GM23338 (cell line): Measurements from ENCODE around the gene FRYL. TPM values are rescaled to one million over a fixed set of nuclear protein-coding genes. Genes with fewer than 3 reads are reported as not detected.

Experiments
- ATAC-seq: fragments of 200-7000 bp; cut with Tn5 transposase; 3 replicates; pipeline ENCODE4 v1.9.1; 2020
- DNase-seq: peaks from one replicate; pipeline ENCODE4 v3.0.0-alpha.2; 2015; ENCODE audit warnings: low spot score
- H2AFZ ChIP-seq: fragments of 200-600 bp; sonication (generic); 2 replicates; pipeline ENCODE4 v1.8.0; 2016; ENCODE audit warnings: antibody characterized with exemption, mild to moderate bottlenecking, moderate library complexity
- H3F3A ChIP-seq: fragments of 200-600 bp; sonication (generic); replicated peaks from 2 replicates; pipeline ENCODE4 v1.8.0; 2017; ENCODE audit warnings: antibody characterized with exemption, mixed run types, low read depth
- H3K27ac ChIP-seq: fragments of 200-600 bp; sonication (generic); 2 replicates; pipeline ENCODE4 v1.6.1; 2016; ENCODE audit warnings: low read depth
- H3K27me3 ChIP-seq: fragments of 200-600 bp; sonication (generic); 2 replicates; pipeline ENCODE4 v1.8.0; 2016; ENCODE audit warnings: mild to moderate bottlenecking, mixed run types, moderate library complexity; ENCODE audit not compliant: insufficient read depth
- H3K36me3 ChIP-seq: fragments of 200-600 bp; sonication (generic); 2 replicates; pipeline ENCODE4 v1.8.0; 2016; ENCODE audit warnings: mild to moderate bottlenecking; ENCODE audit not compliant: insufficient read depth
- H3K4me1 ChIP-seq: fragments of 200-600 bp; sonication (generic); 2 replicates; pipeline ENCODE4 v1.8.0; 2016; ENCODE audit warnings: mild to moderate bottlenecking, moderate library complexity; ENCODE audit not compliant: insufficient read depth
- H3K4me2 ChIP-seq: fragments of 200-600 bp; sonication (generic); 2 replicates; pipeline ENCODE4 v1.7.1; 2017; ENCODE audit warnings: mixed run types
- H3K4me3 ChIP-seq: fragments of 200-600 bp; sonication (generic); 2 replicates; pipeline ENCODE4 v1.6.1; 2016; ENCODE audit warnings: mixed run types
- H3K79me2 ChIP-seq: fragments of 200-600 bp; sonication (generic); replicated peaks from 2 replicates; pipeline ENCODE4 v1.8.0; 2017; ENCODE audit warnings: mild to moderate bottlenecking; ENCODE audit not compliant: insufficient read depth
- H3K9me2 ChIP-seq: fragments of 200-600 bp; sonication (generic); 2 replicates; pipeline ENCODE4 v1.8.0; 2017; ENCODE audit not compliant: insufficient read depth
- H4K20me1 ChIP-seq: fragments of 200-600 bp; sonication (generic); replicated peaks from 2 replicates; pipeline ENCODE4 v1.8.0; 2017; ENCODE audit warnings: mild to moderate bottlenecking; ENCODE audit not compliant: insufficient read depth
- H3K27ac Mint-ChIP-seq: 2 replicates; pipeline ENCODE4 v1.8.0; 2020; ENCODE audit warnings: inconsistent platforms, mild to moderate bottlenecking, moderate library complexity, mixed read lengths
- H3K27me3 Mint-ChIP-seq: 3 replicates; pipeline ENCODE4 v1.8.0; 2022; ENCODE audit warnings: low read depth, mild to moderate bottlenecking, moderate library complexity, mixed read lengths, inconsistent platforms; ENCODE audit not compliant: insufficient read depth, poor library complexity
- H3K36me3 Mint-ChIP-seq: 3 replicates; pipeline ENCODE4 v1.8.0; 2021; ENCODE audit warnings: low read depth, mild to moderate bottlenecking, inconsistent platforms, moderate library complexity, mixed read lengths
- H3K4me1 Mint-ChIP-seq: 3 replicates; pipeline ENCODE4 v1.8.0; 2020; ENCODE audit warnings: mild to moderate bottlenecking, inconsistent platforms, mixed read lengths
- H3K4me3 Mint-ChIP-seq: 3 replicates; pipeline ENCODE4 v1.8.0; 2021; ENCODE audit warnings: moderate library complexity, mild to moderate bottlenecking, inconsistent platforms, mixed read lengths
- H3K9me3 Mint-ChIP-seq: 3 replicates; pipeline ENCODE4 v1.8.0; 2020; ENCODE audit warnings: moderate library complexity, mild to moderate bottlenecking, inconsistent platforms, mixed read lengths
- CREB1 ChIP-seq: fragments of 250-450 bp; sonication (Bioruptor Pico); IDR thresholded peaks from 2 replicates; pipeline ENCODE4 v1.5.0; 2020; ENCODE audit warnings: low read depth, mild to moderate bottlenecking, moderate library complexity
- CTCF ChIP-seq, 2 experiments: fragments of 200-600 bp in 1 of 2; sonication (generic) in 1 of 2; conservative IDR thresholded peaks; 2 replicates each; pipeline versions ENCODE4 v1.5.1 to v1.6.1; 2016 to 2017; ENCODE audit warnings: antibody characterized with exemption in 2 of 2, low read depth in 2 of 2, mild to moderate bottlenecking in 2 of 2, moderate library complexity in 1 of 2
- ETS1 ChIP-seq: IDR thresholded peaks from 2 replicates; pipeline ENCODE4 v1.6.1; 2016; ENCODE audit warnings: antibody characterized with exemption
- EZH2 ChIP-seq: fragments of 200-600 bp; sonication (generic); IDR thresholded peaks from one replicate; pipeline ENCODE4 v1.8.0; 2017; ENCODE audit warnings: antibody characterized with exemption, mild to moderate bottlenecking, low read depth; ENCODE audit not compliant: unreplicated experiment
- JUNB ChIP-seq: IDR thresholded peaks from one replicate; pipeline ENCODE4 v1.6.1; 2016; ENCODE audit warnings: antibody characterized with exemption; ENCODE audit not compliant: unreplicated experiment
- NANOG ChIP-seq: IDR thresholded peaks from 2 replicates; pipeline ENCODE4 v1.6.1; 2016; ENCODE audit warnings: antibody characterized with exemption, borderline replicate concordance
- POLR2AphosphoS5 ChIP-seq: IDR thresholded peaks from 2 replicates; pipeline ENCODE4 v1.6.1; 2016; ENCODE audit warnings: antibody characterized with exemption, low read depth
- STAT1 ChIP-seq: IDR thresholded peaks from one replicate; pipeline ENCODE4 v1.6.1; 2016; ENCODE audit warnings: antibody characterized with exemption; ENCODE audit not compliant: unreplicated experiment
- ZNF114 ChIP-seq: fragments of 250-450 bp; sonication (Bioruptor Pico); IDR thresholded peaks from 2 replicates; pipeline ENCODE4 v1.5.0; 2020; ENCODE audit warnings: mild to moderate bottlenecking, moderate library complexity
- ZNF331 ChIP-seq: fragments of 250-450 bp; sonication (Bioruptor Pico); IDR thresholded peaks from 2 replicates; pipeline ENCODE4 v1.5.0; 2020; ENCODE audit warnings: low read depth, mild to moderate bottlenecking, moderate library complexity
- ZNF462 ChIP-seq: fragments of 250-450 bp; sonication (Bioruptor Pico); IDR thresholded peaks from 2 replicates; pipeline ENCODE4 v1.5.0; 2020; ENCODE audit warnings: mild to moderate bottlenecking, moderate library complexity
- polyA plus RNA-seq: library from polyadenylated mRNA; unstranded; fragments of >200 nt; fragmentation: Nextera tagmentation; extraction: Ambion mirVana; gene quantifications from 2 replicates; pipeline ENCODE4 v1.2.1, GENCODE V29; 2016
- total RNA-seq: library from RNA; depleted of rRNA; stranded (reverse); fragments of >200 nt; shearing (Covaris generic); gene quantifications from 2 replicates; pipeline ENCODE4 v1.2.3, GENCODE V29; 2014

The FRYL gene
- total and polyA plus RNA-seq, 2 experiments from 2014 or later: 30.7 to 53.3 TPM

GRCh38 chr4:48792348-48793006 lies 12.4 kb upstream of the FRYL start:
- Mint-ChIP-seq H3K27me3 (peaks cover 3% of the 10 kb centered on the region), H3K9me3 (no peaks in the 10 kb centered on the region), H3K27ac (no peak overlapping the region), H3K36me3 (no peaks in the 10 kb centered on the region), H3K4me1 (peaks cover 3% of the 10 kb centered on the region; the same call in 2 of the 3 replicates), H3K4me3 (no peak overlapping the region)
- Histone ChIP-seq H3K79me2 (no peaks in the 10 kb centered on the region), H3K36me3 (no peaks in the 10 kb centered on the region), H2AFZ (no peak overlapping the region), H3F3A (no peaks in the 10 kb centered on the region), H3K27ac (no peak overlapping the region), H3K27me3 (no peaks in the 10 kb centered on the region), H4K20me1 (no peaks in the 10 kb centered on the region), H3K4me3 (no peak overlapping the region), H3K4me2 (no peak overlapping the region), H3K4me1 (peaks cover 3% of the 10 kb centered on the region; the same call in 1 of the 2 replicates), H3K9me2 (no peaks in the 10 kb centered on the region; the same call in 1 of the 2 replicates)
- ATAC-seq: no peak
- TF ChIP-seq CREB1 (CRISPR knock-in tag) (no peak), EZH2 (no peak), JUNB (no peak), ZNF114 (CRISPR knock-in tag) (no peak)
- no peak for DNase-seq

- no peaks in the 10 kb centered on the region for H3K36me3 Mint-ChIP-seq
- Histone ChIP-seq H2AFZ (no peak overlapping the region), H3K27me3 (no peaks in the 10 kb centered on the region), H4K20me1 (no peaks in the 10 kb centered on the region), H3F3A (no peaks in the 10 kb centered on the region), H3K9me2 (no peaks in the 10 kb centered on the region; the same call in 1 of the 2 replicates), H3K4me3 (no peak overlapping the region), H3K36me3 (no peaks in the 10 kb centered on the region), H3K4me1 (peaks cover 3% of the 10 kb centered on the region; the same call in 1 of the 2 replicates), H3K4me2 (no peak overlapping the region), H3K27ac (no peak overlapping the region), H3K79me2 (no peaks in the 10 kb centered on the region)
- H3K27ac Mint-ChIP-seq: no peak overlapping the region
- DNase-seq (no peak), ATAC-seq (no peak)
- no peak overlapping the region for H3K4me3 Mint-ChIP-seq
- H3K27me3 Mint-ChIP-seq: peaks cover 3% of the 10 kb centered on the region
- TF ChIP-seq CTCF (conservative IDR thresholded peaks at IDR 0.05; ENCODE audit: low read depth in 2 of 2): no peak
- TF ChIP-seq NANOG: no peak
- no peak for TF ChIP-seq POLR2AphosphoS5
- TF ChIP-seq CREB1 (CRISPR knock-in tag): no peak
- no peak for TF ChIP-seq ZNF114 (CRISPR knock-in tag)
- no peak for TF ChIP-seq JUNB
- TF ChIP-seq EZH2: no peak
- no peak for TF ChIP-seq ETS1
- TF ChIP-seq ZNF462 (CRISPR knock-in tag): no peak
- no peak for TF ChIP-seq ZNF331 (CRISPR knock-in tag)
- no peak for TF ChIP-seq STAT1
- no peaks in the 10 kb centered on the region for H3K9me3 Mint-ChIP-seq
- H3K4me1 Mint-ChIP-seq: peaks cover 2% of the 10 kb centered on the region; the same call in 2 of the 3 replicates
These were observed 11.2 kb upstream of the FRYL start for GRCh38 chr4:48791313-48791712.
